ENCODE results near the gene MMP8.
"Not testable (repeated sequence)": the region's sequence is repeated elsewhere in the genome, so short reads cannot be mapped to it uniquely, and the experiment has no call there.

The MMP8 gene

GRCh38 chr11:102724904-102725500, at the start of gene MMP8:
Gene MMP8 (minus strand): TSS chr11:102724954. CDS start chr11:102724855, 99 bp downstream.
- DNase-seq (ENCODE audit: low spot score), result no peak

GRCh38 chr11:102773386-102773785, 48.6 kb upstream of the MMP8 start:
- no peak for DNase-seq (ENCODE audit: low spot score)

- DNase-seq (ENCODE audit: low spot score), result no peak
These were observed 46.6 kb upstream of the MMP8 start for GRCh38 chr11:102771351-102771750.

GRCh38 chr11:102770191-102770590, 45.4 kb upstream of the MMP8 start:
- no peak for DNase-seq (ENCODE audit: low spot score)

GRCh38 chr11:102767800-102768199, 43.0 kb upstream of the MMP8 start:
- DNase-seq (ENCODE audit: low spot score), result no peak

GRCh38 chr11:102763440-102763839, 38.7 kb upstream of the MMP8 start:
- no peak for DNase-seq (ENCODE audit: low spot score)

- DNase-seq (ENCODE audit: low spot score), result no peak
These were observed 37.6 kb upstream of the MMP8 start for GRCh38 chr11:102762361-102762767.

GRCh38 chr11:102761646-102762238, 37.0 kb upstream of the MMP8 start:
- DNase-seq (ENCODE audit: low spot score), result no peak

- DNase-seq (ENCODE audit: low spot score), result no peak
These were observed 35.7 kb upstream of the MMP8 start for GRCh38 chr11:102760344-102761035.

- DNase-seq (ENCODE audit: low spot score), result no peak
These were observed 33.2 kb upstream of the MMP8 start for GRCh38 chr11:102757823-102758549.

GRCh38 chr11:102753267-102753666, 28.5 kb upstream of the MMP8 start:
- DNase-seq (ENCODE audit: low spot score), result no peak

GRCh38 chr11:102751673-102752072, 26.9 kb upstream of the MMP8 start:
- no peak for DNase-seq (ENCODE audit: low spot score)

- no peak for DNase-seq (ENCODE audit: low spot score)
These were observed 24.5 kb upstream of the MMP8 start for GRCh38 chr11:102749101-102749722.

GRCh38 chr11:102746746-102747578, 22.2 kb upstream of the MMP8 start:
- DNase-seq (ENCODE audit: low spot score), result not testable (repeated sequence)

GRCh38 chr11:102734650-102735049, 9.9 kb upstream of the MMP8 start:
- no peak for DNase-seq (ENCODE audit: low spot score)

GRCh38 chr11:102733232-102733875, 8.6 kb upstream of the MMP8 start:
- no peak for DNase-seq (ENCODE audit: low spot score)

- DNase-seq (ENCODE audit: low spot score), result not testable (repeated sequence)
These were observed 6.2 kb upstream of the MMP8 start for GRCh38 chr11:102730944-102731343.

GRCh38 chr11:102729849-102730815, 5.4 kb upstream of the MMP8 start:
- no peak for DNase-seq (ENCODE audit: low spot score)

- no peak for DNase-seq (ENCODE audit: low spot score)
These were observed 3.1 kb upstream of the MMP8 start for GRCh38 chr11:102727890-102728289.

GRCh38 chr11:102722821-102723220, 1.9 kb downstream of the MMP8 start:
- no peak for DNase-seq (ENCODE audit: low spot score)
